SK-N-MC (cell line): Measurements from ENCODE around the gene PPT2.

ENCODE experiments used
- DNase-seq: peaks from one replicate; pipeline ENCODE4 v3.0.0-alpha.2; 2011; ENCODE audit warnings: low read depth, low spot score
- H3K27ac ChIP-seq: fragments of 200-600 bp; sonication (generic); 2 replicates; pipeline ENCODE4 v1.5.1; 2016; ENCODE audit warnings: mixed run types
- H3K36me3 ChIP-seq: fragments of 200-600 bp; sonication (generic); 2 replicates; pipeline ENCODE4 v1.6.1; 2017; ENCODE audit warnings: antibody characterized with exemption, low read length, mixed read lengths; ENCODE audit not compliant: insufficient read depth
- H3K4me3 ChIP-seq: fragments of 200-600 bp; sonication (generic); 2 replicates; pipeline ENCODE4 v1.5.1; 2016
- H3K9ac ChIP-seq: fragments of 200-600 bp; sonication (generic); 2 replicates; pipeline ENCODE4 v1.8.0; 2017; ENCODE audit warnings: mixed run types, mixed read lengths; ENCODE audit not compliant: insufficient read length
- H3K9me3 ChIP-seq: fragments of 200-600 bp; sonication (generic); 2 replicates; pipeline ENCODE4 v1.6.1; 2017; ENCODE audit warnings: low read depth, mild to moderate bottlenecking, antibody characterized with exemption, low read length, moderate library complexity, mixed read lengths
- EZH2 ChIP-seq: fragments of 200-600 bp; sonication (generic); IDR thresholded peaks from one replicate; pipeline ENCODE4 v1.6.1; 2017; ENCODE audit warnings: antibody characterized with exemption
- FOXP2 ChIP-seq: optimal IDR thresholded peaks from 2 replicates; pipeline ENCODE3; 2011; ENCODE audit warnings: mild to moderate bottlenecking, moderate library complexity; ENCODE audit not compliant: insufficient read depth; ENCODE audit errors: extremely low read length, control extremely low read depth
- POLR2AphosphoS5 ChIP-seq: IDR thresholded peaks from 2 replicates; pipeline ENCODE4 v1.6.1; 2012; ENCODE audit warnings: mild to moderate bottlenecking, low read depth, low read length, borderline replicate concordance

The PPT2 gene

DNA sequence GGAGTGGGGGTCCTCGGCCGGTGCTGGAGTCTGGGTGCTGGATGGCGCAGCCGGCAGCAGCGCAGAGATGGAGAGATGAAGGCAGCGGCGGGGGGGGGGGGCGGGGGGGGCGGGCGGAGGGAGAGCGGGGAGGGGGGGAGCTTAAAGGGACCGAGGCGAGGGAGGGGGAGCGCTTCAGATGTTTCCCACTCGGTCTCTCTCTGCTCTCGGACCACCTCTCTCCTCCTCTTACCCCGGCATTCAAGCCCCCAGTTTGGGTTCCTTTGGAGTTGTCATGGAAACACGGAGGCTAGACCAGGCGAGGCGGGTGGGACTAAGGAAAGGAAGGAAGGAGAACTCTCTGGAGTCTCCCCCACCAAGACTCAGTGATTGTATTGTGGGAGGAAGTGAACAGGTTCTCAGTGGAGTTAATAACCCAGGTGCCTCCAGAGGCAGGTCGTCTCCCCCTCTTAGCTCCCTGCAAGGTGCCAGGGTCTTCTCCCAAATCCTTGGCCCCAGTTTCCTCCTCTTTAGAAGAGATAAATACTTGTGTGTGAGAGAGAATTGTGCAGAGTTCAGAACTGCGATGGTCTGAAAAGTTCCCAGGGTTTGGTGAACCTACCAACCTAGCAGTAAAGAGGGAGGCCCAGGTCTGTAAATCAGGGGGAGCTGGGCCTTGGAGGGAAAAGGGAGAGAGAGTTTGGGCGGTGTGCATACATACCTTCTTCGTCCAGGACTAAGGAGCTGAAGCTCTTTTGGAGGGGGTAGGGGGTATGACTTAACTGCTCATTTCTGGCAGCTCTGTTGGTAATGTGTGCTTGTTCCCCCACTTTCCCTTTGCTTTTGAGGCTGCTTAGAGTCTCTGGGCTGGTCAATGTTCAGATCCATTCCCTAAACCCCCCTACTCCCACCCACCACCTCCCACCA lies 1.8 kb upstream of the PPT2 start, which contains the start of gene PRRT1:
TSS of gene PRRT1 (minus strand) at position 77 of the 906 bp plus-strand sequence. CDS start 112 bp downstream, outside the sequence.
- Histone ChIP-seq H3K36me3 (peaks cover 15% of the 10 kb centered on the region), H3K9me3 (no peaks in the 10 kb centered on the region), H3K9ac (peak within 1 kb of the TSS; percentile 90), H3K4me3 (peak within 1 kb of the TSS; percentile 94), H3K27ac (peak within 1 kb of the TSS; percentile 85)
- no peak for DNase-seq
- TF ChIP-seq FOXP2 (no peak), POLR2AphosphoS5 (0 out of 2 replicates have a peak, but pooled peaks have one; percentile 33)

DNA sequence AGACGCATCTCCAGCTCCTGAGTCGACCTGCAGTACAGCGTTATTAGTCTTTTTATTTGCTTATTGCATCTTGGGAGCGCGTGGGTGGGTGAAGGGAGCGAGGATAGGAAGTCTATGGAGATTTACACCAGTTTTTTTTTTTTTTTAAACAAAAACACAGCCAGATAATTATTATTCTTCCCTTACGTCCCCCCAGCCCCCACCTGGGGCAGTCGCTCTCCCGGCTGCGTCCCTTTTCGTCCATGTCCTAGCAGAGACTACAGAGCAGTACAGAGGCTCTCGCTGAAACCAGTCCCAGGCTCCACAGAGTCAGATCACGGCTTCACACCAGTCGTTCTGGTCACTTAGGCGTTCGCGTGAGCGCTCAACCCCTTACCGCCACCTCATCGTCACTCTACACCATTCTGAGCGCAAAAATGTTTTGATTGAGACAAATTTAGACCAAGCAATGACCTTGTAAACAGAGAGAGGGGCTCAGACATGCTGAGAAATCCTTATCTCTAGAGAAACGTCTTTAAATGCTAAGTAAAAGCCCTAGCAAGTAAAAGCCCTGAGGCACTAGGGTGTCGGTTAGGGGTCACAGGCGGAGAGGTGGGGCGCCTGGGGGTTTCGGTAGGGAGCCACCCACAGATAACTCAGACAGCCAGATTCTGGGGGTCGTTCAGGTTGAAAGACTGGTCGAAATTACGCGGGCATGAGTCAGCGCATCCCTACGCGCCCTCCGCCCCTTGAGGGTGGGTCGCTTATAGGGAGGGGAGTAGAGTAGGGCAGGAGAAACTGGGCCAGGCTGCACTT lies 975 bp upstream of the PPT2 start:
- Histone ChIP-seq H3K27ac (peak overlapping the region; percentile 85), H3K9me3 (no peaks in the 10 kb centered on the region), H3K4me3 (peak overlapping the region; percentile 94), H3K36me3 (peaks cover 23% of the 10 kb centered on the region), H3K9ac (peak overlapping the region; percentile 90)
- TF ChIP-seq EZH2 = no peak
- TF ChIP-seq POLR2AphosphoS5 = no peak
- no peak for TF ChIP-seq FOXP2
- no peak for DNase-seq

DNA sequence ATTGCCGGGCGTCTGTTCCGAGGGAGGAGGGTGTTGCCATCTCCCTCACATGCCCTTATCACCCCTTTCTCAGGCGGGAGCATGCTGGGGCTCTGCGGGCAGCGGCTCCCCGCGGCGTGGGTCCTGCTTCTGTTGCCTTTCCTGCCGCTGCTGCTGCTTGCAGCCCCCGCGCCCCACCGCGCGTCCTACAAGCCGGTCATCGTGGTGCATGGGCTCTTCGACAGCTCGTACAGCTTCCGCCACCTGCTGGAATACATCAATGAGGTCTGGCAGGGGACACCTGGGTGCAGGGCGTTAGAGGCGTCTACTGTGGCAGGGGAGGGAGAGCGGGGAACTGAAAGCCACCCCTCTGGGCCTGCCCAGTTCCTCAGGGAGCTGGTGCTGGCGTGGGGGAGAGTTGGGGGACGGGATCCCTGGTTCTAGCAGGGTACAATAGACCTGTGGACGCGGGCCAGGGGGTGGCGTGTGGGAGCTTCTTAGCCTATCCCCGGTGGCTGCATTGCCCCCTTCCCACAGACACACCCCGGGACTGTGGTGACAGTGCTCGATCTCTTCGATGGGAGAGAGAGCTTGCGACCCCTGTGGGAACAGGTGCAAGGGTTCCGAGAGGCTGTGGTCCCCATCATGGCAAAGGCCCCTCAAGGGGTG lies 697 bp downstream of the PPT2 start:
- peak overlapping the region; percentile 94 for H3K4me3 ChIP-seq
- no peak for TF ChIP-seq FOXP2
- no peak for DNase-seq
- peak overlapping the region; percentile 84; the same call in 1 of the 2 replicates for H3K27ac ChIP-seq
- peak overlapping the region; percentile 90 for H3K9ac ChIP-seq
- H3K9me3 ChIP-seq = no peaks in the 10 kb centered on the region
- H3K36me3 ChIP-seq = peaks cover 34% of the 10 kb centered on the region

DNA sequence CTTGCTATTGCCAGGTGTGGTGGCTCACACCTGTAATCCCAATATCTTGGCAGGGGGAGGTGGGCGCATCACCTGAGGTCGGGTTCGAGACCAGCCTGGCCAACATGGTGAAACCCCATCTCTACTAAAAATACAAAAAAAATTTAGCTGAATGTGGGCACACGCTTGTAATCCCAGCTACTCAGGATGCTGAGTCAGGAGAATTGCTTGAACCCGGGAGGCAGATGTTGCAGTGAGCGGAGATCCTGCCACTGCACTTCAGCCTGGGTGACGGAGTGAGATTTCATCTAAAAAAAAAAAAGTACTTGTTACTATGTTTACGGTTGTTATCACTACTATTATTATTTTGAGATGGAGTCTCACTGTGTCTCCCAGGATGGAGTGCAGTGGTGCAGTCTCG lies 3.0 kb downstream of the PPT2 start:
- Histone ChIP-seq H3K27ac (no peak overlapping the region), H3K9ac (no peak overlapping the region), H3K9me3 (no peaks in the 10 kb centered on the region), H3K4me3 (no peak overlapping the region), H3K36me3 (peaks cover 34% of the 10 kb centered on the region)
- TF ChIP-seq POLR2AphosphoS5 (no peak), EZH2 (no peak), FOXP2 (no peak)
- DNase-seq = no peak

DNA sequence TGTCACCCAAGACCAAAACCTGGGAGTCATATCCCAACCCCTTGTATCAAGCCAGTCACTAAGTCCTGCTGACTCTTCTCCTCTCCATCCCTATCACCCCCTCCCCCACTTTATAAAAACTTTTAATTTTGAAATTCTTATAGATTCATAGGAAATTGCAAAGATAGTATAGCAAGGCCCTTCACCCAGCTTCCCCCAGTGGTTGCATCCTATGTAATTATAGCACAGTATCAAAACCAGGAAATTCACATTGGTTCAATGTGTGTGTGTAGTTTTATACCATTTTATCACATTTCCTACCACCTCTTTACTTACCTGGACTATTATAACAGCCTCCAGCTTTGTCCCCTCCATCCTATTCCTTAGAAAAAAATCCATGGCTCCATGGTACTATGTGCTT lies 4.1 kb downstream of the PPT2 start:
- DNase-seq = no peak
- Histone ChIP-seq H3K9me3 (no peaks in the 10 kb centered on the region), H3K36me3 (peaks cover 37% of the 10 kb centered on the region), H3K4me3 (no peak overlapping the region), H3K27ac (no peak overlapping the region), H3K9ac (no peak overlapping the region)
- TF ChIP-seq POLR2AphosphoS5 = no peak
- no peak for TF ChIP-seq FOXP2
- no peak for TF ChIP-seq EZH2

DNA sequence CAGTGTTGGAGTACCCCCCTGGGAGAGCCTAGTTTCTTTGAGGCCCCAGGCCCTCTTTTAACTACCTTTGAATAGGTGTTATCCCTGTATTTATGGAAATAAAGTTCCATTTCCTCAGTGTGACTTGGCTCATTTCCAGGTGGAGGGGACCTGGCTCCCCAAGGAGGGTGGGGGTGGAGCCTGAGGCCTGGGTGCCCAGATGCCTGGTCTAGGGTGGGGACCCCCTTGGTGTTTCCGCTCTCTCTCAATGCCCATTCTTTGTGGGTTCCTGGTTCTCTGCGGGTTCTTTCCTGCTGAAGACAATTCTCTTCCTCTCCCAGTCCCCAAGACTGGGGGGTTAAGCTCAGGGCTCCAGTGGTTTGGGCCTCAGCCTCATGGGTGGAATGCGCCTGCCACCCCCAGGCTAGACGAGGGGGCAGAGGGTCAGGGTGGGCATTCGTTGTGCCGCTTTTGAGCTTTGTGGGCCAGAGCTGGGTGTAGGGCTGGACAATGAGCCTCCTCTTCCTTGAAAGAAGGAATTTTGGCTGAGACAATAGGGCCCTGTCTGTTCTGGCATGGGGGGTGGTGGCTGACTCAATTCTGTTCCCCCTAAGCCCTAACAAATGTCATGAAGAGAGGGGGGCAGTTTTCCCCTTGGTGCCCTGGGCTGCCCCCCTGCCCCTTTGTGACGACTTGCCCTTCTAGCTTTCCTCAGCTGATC lies 9.8 kb downstream of the PPT2 start:
- H3K36me3 ChIP-seq = peaks cover 25% of the 10 kb centered on the region; the same call in 1 of the 2 replicates
- DNase-seq = no peak
- no peak overlapping the region for H3K27ac ChIP-seq
- H3K9me3 ChIP-seq = no peaks in the 10 kb centered on the region
- no peak overlapping the region for H3K4me3 ChIP-seq
- TF ChIP-seq POLR2AphosphoS5 = no peak
- H3K9ac ChIP-seq = peak overlapping the region; percentile 20

DNA sequence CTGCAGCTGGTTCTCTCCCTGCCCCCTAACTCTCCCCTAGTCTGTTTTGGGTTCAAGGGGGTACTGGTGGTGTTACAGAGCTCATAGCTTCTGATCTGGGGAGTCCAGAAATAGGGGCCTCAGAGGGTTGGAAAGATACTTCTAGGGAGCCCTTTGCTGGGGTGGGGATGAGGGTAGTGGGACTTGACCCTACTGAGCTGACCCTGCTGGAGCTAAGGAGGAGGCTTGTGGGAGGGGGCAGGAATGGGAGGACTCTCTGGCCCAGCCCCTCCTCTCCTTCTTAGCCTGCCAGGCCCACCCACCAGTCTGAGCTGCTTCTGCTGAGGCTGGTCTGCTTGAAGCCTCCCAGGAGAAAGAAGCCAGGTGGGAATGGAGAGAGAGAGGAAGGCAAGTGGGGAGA lies 10.4 kb downstream of the PPT2 start, which contains the start of gene EGFL8:
TSS of gene EGFL8 (plus strand) at position 301 of the 400 bp plus-strand sequence. CDS start 1,571 bp downstream, outside the sequence.
- TF ChIP-seq POLR2AphosphoS5 (no peak), EZH2 (no peak), FOXP2 (no peak)
- Histone ChIP-seq H3K27ac (no peak within 1 kb of the TSS), H3K9ac (peak within 1 kb of the TSS; percentile 20)

More for the DNA sequence above, 10.4 kb downstream of the PPT2 start, which contains the start of gene EGFL8:
- no peaks in the 10 kb centered on the region for H3K9me3 ChIP-seq
- no peak within 1 kb of the TSS for H3K4me3 ChIP-seq
- H3K36me3 ChIP-seq = peaks cover 26% of the 10 kb centered on the region; the same call in 1 of the 2 replicates
- no peak for DNase-seq
